ENCODE measurements around the gene TCF12.

TCF12 gene

DNA sequence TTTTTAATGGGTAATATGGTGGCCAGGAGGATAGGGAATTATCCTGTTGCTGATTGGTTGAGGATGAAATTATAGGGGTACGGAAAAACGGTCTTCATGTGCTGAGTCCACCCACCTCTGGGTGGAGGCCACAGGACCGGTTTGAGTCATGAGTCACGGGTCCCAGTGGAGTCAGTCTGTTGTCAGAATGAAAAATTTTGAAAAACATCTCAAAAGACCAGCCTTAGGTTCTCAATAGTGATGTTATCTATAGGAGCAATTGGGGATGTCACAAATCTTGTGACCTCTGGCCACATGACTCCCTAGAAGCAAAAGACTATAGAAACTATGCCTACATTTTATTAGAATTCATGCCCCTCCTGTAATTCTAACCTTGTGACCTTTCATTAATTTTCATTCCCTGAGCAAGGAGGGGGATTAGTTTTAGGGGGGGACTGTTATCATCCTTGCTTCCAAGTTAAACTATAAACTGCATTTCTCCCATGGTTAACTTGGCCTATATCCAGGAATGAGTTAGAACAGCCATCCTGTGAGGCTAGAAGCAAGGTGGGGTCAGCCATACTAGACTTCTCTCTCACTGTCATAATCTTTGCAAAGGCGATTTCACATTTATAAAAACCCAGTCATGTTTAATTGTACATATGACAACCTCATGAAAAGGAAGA, 101.2 kb downstream of the TCF12 start:
- DNase-seq: no peak

DNA sequence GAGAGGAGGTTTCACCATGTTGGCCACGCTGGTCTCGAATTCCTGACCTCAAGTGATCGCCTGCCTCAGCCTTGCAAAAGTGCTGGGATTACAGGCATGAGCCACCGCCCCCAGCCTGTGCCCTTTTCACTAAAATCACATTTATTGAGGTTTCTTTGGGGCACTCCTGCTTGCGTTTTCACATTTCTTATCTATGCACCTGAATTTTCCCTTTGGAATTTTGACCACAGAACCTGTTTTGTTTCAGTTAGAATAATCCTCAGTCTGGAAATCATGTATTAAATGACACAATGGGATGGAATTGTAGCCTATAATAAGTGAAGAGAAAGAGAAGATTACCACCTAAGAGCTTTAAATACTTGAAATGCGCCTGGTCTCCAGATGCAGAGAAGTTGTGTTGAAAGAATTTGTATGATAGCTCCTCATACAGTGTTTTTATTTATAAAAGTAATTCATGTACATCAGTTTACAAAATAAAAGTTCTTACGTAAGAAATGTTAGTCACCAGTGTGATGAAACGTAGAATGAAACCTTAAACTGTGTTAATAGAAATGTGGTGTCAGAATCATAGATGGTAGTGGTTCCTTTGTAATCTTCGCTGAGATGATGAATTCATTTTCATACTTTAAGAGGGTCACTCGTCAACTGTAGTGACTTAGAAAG, 107.0 kb downstream of the TCF12 start:
- DNase-seq: no peak

DNA sequence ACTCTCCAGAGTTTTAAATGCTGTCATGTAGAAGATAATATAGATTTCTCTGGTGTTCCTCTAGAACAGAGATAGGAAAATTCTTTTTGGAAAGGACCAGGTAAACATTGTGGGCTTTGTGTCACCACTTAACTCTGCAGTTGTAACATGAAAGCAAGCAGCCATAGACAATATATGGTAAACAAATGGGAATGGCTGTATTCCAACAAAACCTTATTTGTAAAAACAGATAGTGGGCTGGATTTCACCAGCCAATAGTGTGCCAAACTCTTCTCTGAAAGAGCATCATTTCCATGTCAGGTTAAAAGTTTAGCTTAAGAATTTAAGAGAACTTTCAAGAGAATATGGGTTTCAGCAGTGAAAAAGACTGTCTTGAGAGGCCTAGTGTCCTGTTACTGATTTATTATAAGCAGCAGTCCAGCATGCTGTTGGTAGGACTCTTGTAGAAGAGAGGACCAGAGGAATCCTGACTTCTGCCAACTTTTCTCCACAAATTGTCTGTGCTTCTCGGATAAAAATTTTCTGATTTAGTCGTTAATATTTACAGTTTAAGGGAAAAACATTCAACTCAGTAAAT, 107.7 kb downstream of the TCF12 start:
- no peak for DNase-seq

DNA sequence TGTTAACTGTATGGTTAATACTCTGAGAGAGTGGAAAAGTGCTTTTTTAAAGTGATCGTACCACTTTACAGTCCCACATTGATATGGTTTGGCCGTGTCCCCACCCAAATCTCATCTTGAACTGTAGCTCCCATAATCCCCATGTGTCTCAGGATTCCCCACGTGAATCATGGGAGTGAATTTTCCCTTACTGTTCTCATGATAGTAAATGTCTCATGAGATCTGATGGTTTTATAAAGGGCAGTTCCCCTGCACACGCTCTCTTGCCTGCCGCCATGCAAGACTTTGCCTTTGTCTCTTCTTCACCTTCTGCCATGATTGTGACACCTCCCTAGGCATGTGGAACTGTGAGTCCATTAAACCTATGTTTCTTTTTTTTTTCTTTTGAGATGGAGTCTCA, 109.2 kb downstream of the TCF12 start:
- DNase-seq: no peak

DNA sequence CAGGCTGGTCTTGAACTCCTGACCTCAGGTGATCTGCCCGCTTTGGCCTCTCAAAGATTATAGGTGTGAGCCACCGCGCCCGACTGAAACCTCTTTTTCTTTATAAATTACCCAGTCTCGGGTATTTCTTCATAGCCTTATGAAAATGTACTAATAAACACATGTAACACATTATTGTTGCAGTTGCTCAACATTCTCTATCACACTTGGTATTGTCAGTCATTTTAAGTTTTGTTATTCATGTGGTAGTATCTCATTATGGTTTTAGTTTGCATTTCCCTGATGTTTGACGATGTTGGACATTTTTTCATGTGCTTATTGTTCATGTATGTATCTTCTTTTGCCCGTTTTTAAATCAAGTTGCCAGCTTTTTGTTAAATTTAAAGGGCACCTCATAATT, 109.7 kb downstream of the TCF12 start:
- no peak for DNase-seq

DNA sequence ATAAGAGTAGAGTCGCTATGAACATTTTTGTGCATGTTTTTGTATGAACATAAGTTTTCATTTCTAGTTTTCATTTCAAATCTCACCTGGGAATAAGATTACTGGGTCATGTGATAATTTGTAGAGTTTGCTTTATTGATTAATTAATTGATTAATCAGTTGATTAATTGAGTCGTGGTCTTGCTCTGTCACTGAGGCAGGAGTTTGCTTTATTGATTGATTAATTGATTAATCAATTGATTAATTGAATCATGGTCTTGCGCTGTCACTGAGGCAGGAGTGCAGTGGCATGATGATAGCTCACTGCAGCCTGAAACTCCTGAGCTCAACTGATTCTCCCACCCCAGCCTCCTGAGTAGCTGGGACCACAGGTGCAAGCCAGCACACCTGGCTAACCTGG, 111.6 kb downstream of the TCF12 start:
- no peak for DNase-seq

DNA sequence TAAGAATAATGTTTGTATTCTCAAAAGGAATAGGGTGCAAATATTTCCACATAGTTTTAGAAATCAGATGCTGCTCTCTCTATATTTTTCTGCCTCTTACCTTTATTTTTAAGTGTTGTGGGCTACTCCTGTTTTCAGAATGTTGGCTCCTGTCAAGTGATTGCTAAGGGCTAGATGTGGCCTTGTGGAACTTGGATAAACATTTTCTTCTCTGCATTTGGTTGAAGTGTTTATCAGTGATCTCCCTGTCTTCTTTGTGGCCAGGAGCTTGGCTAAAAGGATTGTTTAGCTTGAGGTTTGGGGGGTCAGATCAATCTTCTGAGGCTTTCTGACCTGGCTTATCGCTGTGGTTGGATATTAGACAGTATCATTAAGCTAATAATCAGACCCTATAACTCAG, 112.6 kb downstream of the TCF12 start:
- no peak for DNase-seq

DNA sequence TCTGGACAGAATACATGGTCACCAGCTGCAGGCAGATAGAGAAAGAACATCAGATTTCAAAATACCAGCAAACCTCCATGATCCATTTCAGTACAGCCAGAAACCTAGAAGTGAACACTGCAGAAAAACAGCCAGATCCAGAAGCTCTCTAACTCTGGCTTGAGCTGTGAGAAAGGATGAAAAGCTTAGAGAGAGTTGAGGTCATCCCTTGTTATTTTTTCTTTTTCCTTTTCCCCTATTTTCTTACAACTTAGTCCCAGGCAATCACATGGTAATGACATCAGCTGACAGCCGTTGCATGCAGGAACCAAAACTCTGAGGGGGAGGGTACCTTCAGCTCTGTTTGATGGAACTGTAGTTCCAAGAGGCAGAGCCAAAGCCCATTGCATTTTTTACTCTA, 113.2 kb downstream of the TCF12 start:
- DNase-seq: no peak

DNA sequence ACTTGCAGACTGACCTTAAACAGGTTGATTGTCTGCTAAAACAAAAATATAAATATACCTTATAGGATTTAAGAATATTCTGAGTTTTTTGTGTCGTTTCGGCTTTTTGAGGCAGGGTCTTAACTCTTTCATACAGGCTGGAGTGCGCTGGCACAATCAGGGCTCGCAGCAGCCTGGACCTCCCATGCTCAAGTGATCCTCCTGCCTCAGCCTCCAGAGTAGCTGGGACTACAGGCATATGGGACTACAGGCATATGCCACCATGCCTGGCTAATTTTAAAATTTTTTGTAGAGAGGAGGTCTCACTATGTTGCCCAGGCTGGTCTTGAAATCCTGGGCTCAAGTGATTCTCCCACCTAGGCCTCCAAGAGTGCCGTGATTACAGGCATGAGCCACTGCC, 113.9 kb downstream of the TCF12 start:
- no peak for DNase-seq

DNA sequence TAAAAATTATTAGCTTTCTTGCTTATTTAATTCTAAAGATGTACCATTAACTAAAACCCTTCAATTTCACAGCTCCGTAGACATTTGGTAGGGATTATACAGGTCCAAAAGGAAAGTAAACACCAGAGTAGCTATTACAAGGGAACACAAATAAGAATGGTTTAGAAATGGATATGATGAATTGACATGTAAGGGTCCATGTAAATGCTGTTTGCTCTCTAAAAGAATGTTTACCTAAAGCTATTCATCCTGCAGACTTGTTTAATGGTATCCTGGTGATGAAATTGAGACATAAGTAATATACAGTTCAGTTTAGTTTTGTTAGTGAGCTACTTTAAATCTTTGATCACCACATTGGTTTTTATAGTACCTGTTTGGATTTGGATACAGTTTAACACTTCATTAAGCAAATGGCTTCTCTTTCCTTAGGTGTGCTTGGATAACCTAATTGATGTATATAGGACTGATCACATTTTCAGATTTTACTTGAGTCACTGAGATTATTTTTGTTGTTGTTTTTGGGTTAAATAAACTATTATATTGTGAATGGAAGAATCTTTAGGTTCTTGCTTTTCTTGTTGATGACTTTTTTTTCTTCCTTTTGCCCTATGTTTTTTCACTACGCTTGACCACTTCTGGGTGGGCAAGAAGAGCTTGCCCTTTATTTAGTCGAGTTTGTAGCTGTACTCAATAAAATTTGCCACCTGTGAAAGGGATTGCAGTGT, 115.4 kb downstream of the TCF12 start:
- DNase-seq: no peak

DNA sequence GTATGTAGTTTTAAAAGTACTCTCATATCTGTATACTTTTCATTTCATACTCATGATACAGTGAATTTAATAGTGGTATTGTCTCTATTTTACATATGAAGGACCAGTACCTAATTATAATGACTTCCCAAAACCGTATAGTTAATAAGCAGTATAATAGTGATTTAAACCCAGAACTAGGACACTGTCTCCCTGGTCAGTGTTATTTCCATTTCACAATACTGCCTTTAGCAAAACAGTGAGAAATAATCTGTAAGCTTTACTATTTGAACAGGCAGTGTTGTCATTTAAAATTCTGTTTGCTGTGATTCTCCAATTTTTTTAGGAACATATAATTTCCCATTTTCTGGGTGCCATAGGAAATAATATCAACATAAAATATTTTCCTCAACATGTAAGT, 116.2 kb downstream of the TCF12 start:
- no peak for DNase-seq

DNA sequence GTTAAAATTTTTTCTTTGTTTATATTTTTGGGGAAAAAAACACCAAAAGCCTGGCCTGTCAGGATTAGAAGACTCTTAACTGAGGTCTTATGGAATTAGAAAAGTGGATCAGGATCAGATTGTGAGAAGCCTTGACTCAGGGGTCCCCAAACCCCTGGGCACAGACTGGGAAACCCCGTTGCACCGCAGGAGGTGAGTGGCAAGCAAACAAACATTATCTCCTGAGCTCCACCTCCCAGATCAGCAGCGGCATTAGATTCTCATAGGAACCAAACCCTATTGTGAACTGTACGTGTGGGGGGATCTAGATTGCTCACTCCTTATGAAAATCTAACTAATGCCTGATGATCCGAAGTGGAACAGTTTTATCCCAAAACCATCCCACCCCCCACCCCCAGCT, 117.2 kb downstream of the TCF12 start:
- DNase-seq: no peak

DNA sequence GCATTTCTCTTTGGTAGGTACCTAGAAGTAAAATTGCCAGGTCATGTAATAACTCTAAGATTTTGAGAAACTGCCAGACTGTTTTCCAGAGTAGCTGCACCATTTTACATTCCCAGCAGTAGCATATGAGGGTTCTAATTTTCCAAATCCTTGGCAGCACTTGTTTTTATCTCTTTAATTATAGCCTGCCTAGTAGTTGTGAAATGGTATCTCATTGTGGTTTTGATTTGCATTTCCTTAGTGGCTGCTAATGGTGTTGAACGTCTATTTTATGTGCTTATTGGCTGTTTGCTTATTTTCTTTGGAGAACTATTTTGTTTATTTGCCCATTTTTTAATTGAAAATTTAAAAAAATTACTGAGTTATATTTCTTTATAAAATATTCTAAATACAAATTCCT, 117.9 kb downstream of the TCF12 start:
- no peak for DNase-seq

DNA sequence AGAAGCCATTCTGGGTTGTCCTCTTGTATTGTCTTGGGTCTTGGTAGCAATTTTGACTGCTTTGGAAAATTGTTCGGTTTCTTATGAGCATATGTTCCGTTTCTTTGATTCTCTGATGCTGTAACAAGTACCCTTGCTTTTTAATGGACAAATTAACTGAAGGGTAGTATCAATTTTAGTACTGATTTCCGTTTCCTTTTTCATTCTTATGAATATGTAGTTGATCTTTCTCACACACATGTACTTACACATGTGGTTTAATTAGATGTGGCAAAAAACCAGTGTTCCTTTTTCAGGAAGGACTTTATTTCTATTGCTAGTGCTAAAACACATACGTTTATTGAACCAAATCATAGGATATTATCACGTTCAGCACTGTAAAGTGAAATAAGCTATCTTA, 119.1 kb downstream of the TCF12 start:
- no peak for DNase-seq

DNA sequence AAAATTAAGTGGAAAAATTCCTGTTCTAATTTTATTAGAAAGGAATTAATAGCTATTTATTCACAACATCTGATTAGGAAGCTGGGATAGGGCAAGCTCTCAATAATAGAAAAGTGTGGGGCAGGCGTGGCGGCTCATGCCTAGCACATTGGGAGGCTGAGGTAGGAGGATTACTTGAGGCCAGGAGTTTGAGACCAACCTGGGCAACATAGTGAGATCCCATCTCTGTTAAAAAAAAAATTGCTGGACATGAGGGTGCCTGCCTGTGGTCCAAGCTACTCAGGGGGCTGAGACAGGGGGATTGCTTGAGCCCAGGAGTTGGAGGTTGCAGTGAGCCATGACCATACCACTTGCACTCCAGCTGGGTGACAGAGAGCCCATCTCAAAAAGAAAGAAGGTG, 119.6 kb downstream of the TCF12 start:
- DNase-seq: no peak

DNA sequence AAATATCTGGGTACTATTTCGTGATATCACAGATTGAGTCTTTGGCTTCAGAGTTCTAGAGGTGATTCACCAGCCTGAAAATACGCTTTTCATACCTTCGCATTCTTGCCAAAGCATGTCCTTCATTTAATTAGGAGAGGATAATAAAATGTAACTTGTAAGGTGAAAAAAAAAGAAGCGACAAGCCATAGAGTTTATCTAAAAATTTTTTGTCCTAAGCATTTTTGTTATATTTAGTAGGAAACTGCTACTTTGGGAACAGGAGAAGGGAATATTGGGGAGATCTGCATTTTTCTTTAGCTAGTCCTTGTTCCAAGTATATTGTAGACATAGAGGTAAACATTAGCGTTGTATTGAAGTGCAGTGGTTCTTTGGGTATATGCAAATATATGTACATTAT, 120.1 kb downstream of the TCF12 start:
- DNase-seq: no peak

DNA sequence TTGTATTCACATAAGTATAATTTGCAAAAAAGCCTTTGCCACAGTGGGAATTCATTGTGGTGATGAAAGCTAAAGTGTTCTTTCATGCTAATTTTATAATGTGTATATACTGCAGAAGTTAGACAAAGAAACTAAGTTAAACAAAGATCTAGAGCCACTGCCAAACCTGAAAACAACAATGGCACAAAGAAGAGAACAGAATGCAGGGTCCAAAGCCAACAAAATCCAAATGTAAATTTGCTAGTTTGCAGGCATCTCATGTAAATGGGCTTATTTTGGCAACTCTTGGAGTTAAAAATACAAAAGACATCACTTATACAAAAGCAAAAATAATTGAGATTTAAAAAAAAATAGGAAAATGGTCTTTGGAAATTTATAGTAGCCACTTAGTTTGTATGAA, 123.0 kb downstream of the TCF12 start:
- DNase-seq: no peak

DNA sequence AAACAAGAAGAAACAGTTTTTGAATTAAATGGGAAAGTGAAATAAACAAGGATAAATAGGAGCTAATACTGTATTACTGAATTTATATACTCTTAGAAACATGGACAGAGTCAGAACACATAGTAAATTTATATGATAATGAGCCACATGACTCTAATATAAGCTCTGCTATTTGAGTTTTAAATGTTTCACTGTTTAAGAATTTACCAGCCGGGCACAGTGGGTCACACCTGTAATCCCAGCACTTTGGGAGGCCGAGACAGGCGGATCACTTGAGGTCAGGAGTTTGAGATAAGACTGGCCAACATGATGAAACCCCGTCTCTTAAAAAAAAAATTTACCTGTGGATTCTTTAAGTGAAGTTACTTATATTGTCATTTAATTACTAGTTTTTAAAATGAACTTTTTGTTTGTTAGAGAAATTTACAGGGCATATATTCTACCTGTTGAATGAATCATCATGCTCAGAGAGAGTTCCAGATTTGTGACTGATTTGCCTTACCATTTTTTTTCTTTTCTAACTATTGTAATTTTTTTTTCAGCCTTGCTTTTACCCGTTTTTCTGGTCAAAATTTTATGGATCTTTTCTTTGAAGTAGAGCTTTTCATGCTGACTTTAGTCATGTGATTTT, 125.7 kb downstream of the TCF12 start:
- no peak for DNase-seq

DNA sequence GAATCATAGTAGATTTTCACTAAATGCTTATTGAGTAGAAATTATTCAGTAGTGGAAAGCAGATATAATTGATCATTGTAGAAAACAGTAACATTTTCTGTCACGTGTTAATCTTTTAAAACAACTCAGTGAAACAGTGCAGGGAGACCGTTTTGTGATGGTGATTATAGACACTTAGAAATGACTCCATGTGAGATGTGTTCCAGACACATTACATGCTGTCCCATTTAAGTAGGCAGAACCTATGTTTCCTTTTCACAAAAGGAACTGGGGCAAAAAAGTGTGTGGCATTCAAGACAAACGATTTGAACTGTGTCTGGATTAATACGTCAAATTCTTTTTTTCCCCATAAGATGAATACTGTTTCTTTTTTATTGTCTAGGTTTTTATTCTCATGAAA, 126.5 kb downstream of the TCF12 start:
- no peak for DNase-seq

DNA sequence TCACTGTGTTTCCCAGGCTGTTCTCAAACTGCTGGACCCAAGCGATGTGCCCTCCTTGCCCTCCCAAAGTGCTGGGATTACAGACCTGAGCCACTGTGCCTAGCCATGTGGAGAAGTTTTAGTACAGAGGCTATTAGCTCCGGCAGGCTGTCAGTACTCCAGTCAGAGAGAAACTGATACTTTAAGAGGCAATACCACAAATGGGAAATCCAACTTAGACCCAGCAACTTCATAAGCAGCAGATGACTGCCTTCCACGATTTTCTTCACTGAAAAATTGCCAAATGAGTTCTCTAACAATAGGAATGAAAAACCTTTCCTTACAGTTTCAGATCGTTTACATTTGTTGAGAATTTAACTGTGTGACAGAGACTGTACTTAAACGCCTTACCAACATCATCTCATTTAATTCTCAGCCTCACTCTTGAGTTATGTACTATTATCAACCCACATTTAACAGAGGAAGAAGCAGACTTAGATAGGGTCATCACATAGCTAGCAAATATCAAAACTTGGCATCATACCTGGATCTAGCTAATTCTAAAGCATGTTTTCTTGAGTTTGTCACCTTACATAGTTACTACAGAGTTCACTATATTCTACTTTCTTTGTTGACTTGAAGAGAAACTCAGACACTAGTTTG, 127.4 kb downstream of the TCF12 start:
- no peak for DNase-seq

DNA sequence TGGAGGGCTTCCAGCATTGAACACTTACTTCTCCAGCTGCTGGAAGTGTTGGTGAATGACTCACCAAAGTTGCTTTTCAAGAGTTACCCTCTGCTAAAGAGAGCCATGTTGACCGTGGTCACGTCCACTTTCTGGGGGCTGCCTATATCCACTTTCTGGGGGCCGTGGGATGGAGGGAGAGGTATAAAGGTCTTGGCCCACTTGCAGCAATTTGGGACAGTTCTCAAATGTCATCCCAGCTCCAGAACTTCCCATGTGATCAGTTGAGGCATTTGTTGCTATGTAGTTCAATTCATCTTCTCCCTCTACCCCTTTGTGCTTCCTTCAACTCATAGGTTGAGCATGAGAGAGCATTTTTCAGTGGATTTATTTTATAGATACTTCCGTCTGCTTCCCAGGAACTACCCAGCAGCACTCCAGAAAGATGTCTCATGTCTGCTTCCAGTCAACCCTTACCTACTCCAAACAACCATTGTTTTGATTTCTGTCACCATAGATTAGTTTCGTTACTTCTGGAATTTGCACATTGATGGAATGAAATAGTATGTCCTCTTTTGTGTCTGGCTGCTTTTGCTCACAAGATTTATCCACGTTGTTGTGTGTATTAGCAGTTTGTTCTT, 130.6 kb downstream of the TCF12 start:
- no peak for DNase-seq

DNA sequence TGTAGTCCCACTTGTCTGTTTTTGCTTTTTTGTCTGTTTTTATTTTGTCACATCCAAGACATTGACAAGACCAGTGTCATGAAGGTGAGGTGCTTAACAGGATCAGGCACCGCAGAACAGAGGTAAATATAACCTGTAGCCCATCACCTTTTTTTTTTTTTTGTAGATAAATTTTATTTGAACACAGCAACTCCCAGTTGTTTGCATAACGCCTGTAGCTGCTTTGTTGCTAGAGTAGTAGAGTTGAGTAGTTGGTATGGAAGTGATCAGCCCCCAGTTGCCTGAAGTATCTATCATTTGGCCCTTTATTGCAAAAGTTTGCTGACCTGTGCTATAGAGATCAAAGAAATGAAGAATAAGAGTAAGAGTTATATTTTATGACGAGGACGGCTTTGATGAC, 135.0 kb downstream of the TCF12 start:
- DNase-seq: no peak
